ENCODE results near the gene RNF213.

The RNF213 gene

GRCh38 chr17:80374732-80375585 lies 114.3 kb downstream of the RNF213 start:
- no peak for TF ChIP-seq CTCF (IDR thresholded peaks at IDR 0.05; ENCODE audit: control extremely low read depth, extremely low read depth, low read depth, missing control alignments)
- ChIA-PET POLR2A (interaction anchor here (0.6 kb wide), 1 partner anchor 1867 kb away, joined by 4 read pairs; no protein-coding TSS in a partner anchor), CTCF (interaction anchor here (0.9 kb wide), 1 partner anchor 13 kb away, joined by 3 read pairs; no protein-coding TSS in a partner anchor)
- no peak for DNase-seq (ENCODE audit: extremely low spot score)

- TF ChIP-seq CTCF (IDR thresholded peaks at IDR 0.05; ENCODE audit: control extremely low read depth, extremely low read depth, low read depth, missing control alignments) = no peak
- ChIA-PET POLR2A (no interaction called here), CTCF (no interaction called here)
Observed at GRCh38 chr17:80376531-80376930, 115.9 kb downstream of the RNF213 start.

GRCh38 chr17:80377798-80378197 lies 117.1 kb downstream of the RNF213 start:
- TF ChIP-seq CTCF (IDR thresholded peaks at IDR 0.05; ENCODE audit: control extremely low read depth, extremely low read depth, low read depth, missing control alignments) = no peak
- CTCF ChIA-PET = interaction anchor here (0.6 to 1.2 kb wide), 2 partner anchors 13 to 16 kb away, joined by 3 read pairs; no protein-coding TSS in a partner anchor
- DNase-seq (ENCODE audit: extremely low spot score) = no peak
- POLR2A ChIA-PET = no interaction called here

More at GRCh38 chr17:80376531-80376930, 115.9 kb downstream of the RNF213 start:
- no peak for DNase-seq (ENCODE audit: extremely low spot score)

- ChIA-PET POLR2A (no interaction called here), CTCF (interaction anchor here (1.2 kb wide), 1 partner anchor 8 kb away, joined by 4 read pairs; no protein-coding TSS in a partner anchor)
- DNase-seq (ENCODE audit: extremely low spot score) = no peak
- TF ChIP-seq CTCF (IDR thresholded peaks at IDR 0.05; ENCODE audit: control extremely low read depth, extremely low read depth, low read depth, missing control alignments) = no peak
Observed at GRCh38 chr17:80379348-80379747, 118.7 kb downstream of the RNF213 start.

- ChIA-PET CTCF (interaction anchor here (1.2 kb wide), 1 partner anchor 9 kb away, joined by 4 read pairs; no protein-coding TSS in a partner anchor), POLR2A (no interaction called here)
- TF ChIP-seq CTCF (IDR thresholded peaks at IDR 0.05; ENCODE audit: control extremely low read depth, extremely low read depth, low read depth, missing control alignments) = no peak
- DNase-seq (ENCODE audit: extremely low spot score) = no peak
Observed at GRCh38 chr17:80380068-80380467, 119.4 kb downstream of the RNF213 start.

GRCh38 chr17:80380555-80381002 lies 119.9 kb downstream of the RNF213 start:
- ChIA-PET POLR2A (no interaction called here), CTCF (interaction anchor here (1.2 kb wide), 1 partner anchor 10 kb away, joined by 4 read pairs; no protein-coding TSS in a partner anchor)
- no peak for TF ChIP-seq CTCF (IDR thresholded peaks at IDR 0.05; ENCODE audit: control extremely low read depth, extremely low read depth, low read depth, missing control alignments)
- no peak for DNase-seq (ENCODE audit: extremely low spot score)

Measured in GM10248 (cell line).